Measurements from ENCODE around the gene TRIM59.

DNA sequence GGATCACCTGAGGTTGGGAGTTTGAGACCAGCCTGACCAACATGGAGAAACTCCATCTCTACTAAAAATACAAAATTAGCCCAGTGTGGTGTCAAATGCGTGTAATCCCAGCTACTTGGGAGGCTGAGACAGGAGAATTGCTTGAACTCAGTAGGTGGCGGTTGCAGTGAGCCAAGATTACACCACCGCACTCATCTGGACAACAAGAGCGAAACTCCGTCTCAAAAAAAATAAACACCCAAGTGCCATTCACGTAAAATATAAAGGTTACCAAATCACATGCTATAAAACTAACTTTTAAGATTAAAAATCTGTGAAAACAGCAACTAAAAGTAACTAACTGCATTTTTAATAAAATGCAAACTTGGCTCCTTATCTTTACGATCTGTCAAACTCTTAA is 8.9 kb downstream of the TRIM59 start:
- TF ChIP-seq, protein P1, sequence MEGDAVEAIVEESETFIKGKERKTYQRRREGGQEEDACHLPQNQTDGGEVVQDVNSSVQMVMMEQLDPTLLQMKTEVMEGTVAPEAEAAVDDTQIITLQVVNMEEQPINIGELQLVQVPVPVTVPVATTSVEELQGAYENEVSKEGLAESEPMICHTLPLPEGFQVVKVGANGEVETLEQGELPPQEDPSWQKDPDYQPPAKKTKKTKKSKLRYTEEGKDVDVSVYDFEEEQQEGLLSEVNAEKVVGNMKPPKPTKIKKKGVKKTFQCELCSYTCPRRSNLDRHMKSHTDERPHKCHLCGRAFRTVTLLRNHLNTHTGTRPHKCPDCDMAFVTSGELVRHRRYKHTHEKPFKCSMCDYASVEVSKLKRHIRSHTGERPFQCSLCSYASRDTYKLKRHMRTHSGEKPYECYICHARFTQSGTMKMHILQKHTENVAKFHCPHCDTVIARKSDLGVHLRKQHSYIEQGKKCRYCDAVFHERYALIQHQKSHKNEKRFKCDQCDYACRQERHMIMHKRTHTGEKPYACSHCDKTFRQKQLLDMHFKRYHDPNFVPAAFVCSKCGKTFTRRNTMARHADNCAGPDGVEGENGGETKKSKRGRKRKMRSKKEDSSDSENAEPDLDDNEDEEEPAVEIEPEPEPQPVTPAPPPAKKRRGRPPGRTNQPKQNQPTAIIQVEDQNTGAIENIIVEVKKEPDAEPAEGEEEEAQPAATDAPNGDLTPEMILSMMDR (IDR thresholded peaks at IDR 0.05; ENCODE audit: low read depth, low read length), result no peak
- no peak for TF ChIP-seq EZH2phosphoT487 (IDR thresholded peaks at IDR 0.05; ENCODE audit: low read depth)

All from OCI-LY3 (cell line).